K562 (cell line): ENCODE measurements around the gene FAM219A. TPM values are rescaled to one million over a fixed set of nuclear protein-coding genes. Genes with fewer than 3 reads are reported as not detected.

Source experiments
- ATAC-seq: fragments of 200-7000 bp; cut with Tn5 transposase; 3 replicates; pipeline ENCODE4 v1.9.1; 2020; ENCODE audit warnings: moderate library complexity
- BruUV-seq: library from RNA; stranded (reverse); fragments of 400-500 nt; replicated peaks from 2 replicates; lab custom pipeline; 2021; lab: Mats Ljungman, UMichigan
- CTCF ChIA-PET: fragments of 300-600 bp; formaldehyde crosslinking; extraction: SDS; loops from one replicate; lab custom pipeline; 2021; ENCODE audit warnings: low intra/inter-chr PET ratio; lab: Yijun Ruan, JAX
- POLR2A ChIA-PET: fragments of 300-600, 350-650 bp; sonication (Branson Sonifier 250); formaldehyde crosslinking; extraction: SDS; loops from one replicate; lab custom pipeline; 2021; ENCODE audit warnings: antibody characterized with exemption, inconsistent platforms; lab: Yijun Ruan, JAX
- DNase-seq, 4 experiments: peaks; one replicate each; pipeline versions ENCODE4 v3.0.0 to v3.0.0-alpha.2; 2011 to 2018; ENCODE audit warnings: low spot score in 3 of 4, mixed read lengths in 3 of 4; ENCODE audit errors: extremely low read depth in 1 of 4
- FAIRE-seq: peaks from 2 replicates; lab custom pipeline; 2011; peaks lifted over from hg19 to GRCh38; lab: Jason Lieb, UNC
- H2AFZ ChIP-seq: 2 replicates; pipeline ENCODE4 v1.6.0; 2011; ENCODE audit warnings: low read depth, low read length, control low read depth, inconsistent platforms
- H3K27ac ChIP-seq: fragments of 200-600 bp; 3 replicates; pipeline ENCODE4 v1.8.0; 2011; ENCODE audit warnings: low read depth, mild to moderate bottlenecking, control low read depth, inconsistent platforms, low read length, moderate library complexity, mixed read lengths; ENCODE audit errors: extremely low read depth
- H3K27me3 ChIP-seq, 2 experiments: fragments of 300-600 bp in 1 of 2; 2 replicates in 1 of 2; 3 replicates in 1 of 2; pipeline versions ENCODE4 v1.6.0 to v1.8.0; 2011; ENCODE audit warnings: inconsistent platforms in 2 of 2, low read length in 2 of 2, mild to moderate bottlenecking in 1 of 2, mixed read lengths in 1 of 2, moderate library complexity in 1 of 2; ENCODE audit not compliant: control insufficient read depth in 2 of 2, insufficient read depth in 2 of 2
- H3K36me3 ChIP-seq: fragments of 300-600 bp; 3 replicates; pipeline ENCODE4 v1.8.0; 2011; ENCODE audit warnings: mild to moderate bottlenecking, low read length, inconsistent platforms; ENCODE audit not compliant: control insufficient read depth, insufficient read depth
- H3K4me1 ChIP-seq, 2 experiments: fragments of 200-600 bp in 1 of 2; replicated peaks in 1 of 2; 2 replicates in 1 of 2; 3 replicates in 1 of 2; pipeline versions ENCODE4 v1.5.1 to v1.8.0; 2011; ENCODE audit warnings: inconsistent platforms in 2 of 2, low read length in 2 of 2, mild to moderate bottlenecking in 1 of 2, mixed read lengths in 1 of 2, moderate library complexity in 1 of 2; ENCODE audit not compliant: control insufficient read depth in 2 of 2, insufficient read depth in 2 of 2
- H3K4me2 ChIP-seq: 2 replicates; pipeline ENCODE4 v1.6.1; 2011; ENCODE audit warnings: low read length, control low read depth, inconsistent platforms, mixed read lengths; ENCODE audit not compliant: insufficient read depth
- H3K4me3 ChIP-seq: fragments of 200-600 bp; sonication (generic), shearing (Covaris generic); 2 replicates; pipeline ENCODE4 v1.5.1; 2016; ENCODE audit warnings: control low read depth, inconsistent platforms
- H3K79me2 ChIP-seq: fragments of 200-600 bp; 3 replicates; pipeline ENCODE4 v1.8.0; 2011; ENCODE audit warnings: low read length, inconsistent platforms; ENCODE audit not compliant: control insufficient read depth, insufficient read depth
- H3K9ac ChIP-seq, 2 experiments: 2 replicates each; pipeline versions ENCODE4 v1.6.0 to v1.6.1; 2011; ENCODE audit warnings: low read depth in 2 of 2, low read length in 2 of 2, control low read depth in 1 of 2, inconsistent platforms in 1 of 2, mild to moderate bottlenecking in 1 of 2, mixed read lengths in 1 of 2; ENCODE audit not compliant: insufficient read depth in 1 of 2
- H3K9me1 ChIP-seq: one replicate; pipeline ENCODE4 v1.6.0; 2011; ENCODE audit warnings: inconsistent platforms, mild to moderate bottlenecking, low read length, moderate library complexity; ENCODE audit not compliant: control insufficient read depth, insufficient read depth
- H3K9me3 ChIP-seq: replicated peaks from 2 replicates; pipeline ENCODE4 v1.5.1; 2011; ENCODE audit warnings: low read depth, low read length, inconsistent platforms; ENCODE audit not compliant: control insufficient read depth, insufficient read depth
- H4K20me1 ChIP-seq: replicated peaks from 2 replicates; pipeline ENCODE4 v1.6.1; 2011; ENCODE audit warnings: low read length, inconsistent platforms, mixed read lengths; ENCODE audit not compliant: control insufficient read depth, insufficient read depth
- E2F5 ChIP-seq: sonication (generic); formaldehyde crosslinking; IDR thresholded peaks from 2 replicates; pipeline ENCODE4 v1.8.0; 2022; ENCODE audit warnings: mild to moderate bottlenecking, missing genetic modification reagents
- FOSL1 ChIP-seq: fragments of 200-800 bp; sonication (Bioruptor generic); conservative IDR thresholded peaks from 2 replicates; pipeline ENCODE4 v1.6.1; 2016; ENCODE audit warnings: missing genetic modification characterization, missing compliant biosample characterization
- HDAC8 ChIP-seq: fragments of 450-650 bp; IDR thresholded peaks from 2 replicates; pipeline ENCODE4 v1.6.1; 2016; ENCODE audit warnings: mild to moderate bottlenecking, missing genetic modification characterization, moderate library complexity, missing compliant biosample characterization
- HEY1 ChIP-seq: fragments of 250-450 bp; sonication (Bioruptor Pico); IDR thresholded peaks from 2 replicates; pipeline ENCODE4 v1.5.0; 2020; ENCODE audit warnings: mild to moderate bottlenecking, moderate library complexity, borderline replicate concordance
- MCM5 ChIP-seq: fragments of 450-650 bp; IDR thresholded peaks from 2 replicates; pipeline ENCODE4 v1.6.1; 2016; ENCODE audit warnings: low read depth
- POLR3A ChIP-seq: IDR thresholded peaks from 2 replicates; pipeline ENCODE4 v1.6.1; 2011; ENCODE audit warnings: borderline replicate concordance, mild to moderate bottlenecking, moderate library complexity; ENCODE audit not compliant: insufficient read length, insufficient read depth; ENCODE audit errors: extremely low read depth
- ZKSCAN3 ChIP-seq: fragments of 250-450 bp; sonication (Bioruptor Pico); IDR thresholded peaks from 2 replicates; pipeline ENCODE4 v1.4.0; 2020
- ZNF384 ChIP-seq: IDR thresholded peaks from 2 replicates; pipeline ENCODE4 v1.6.1; 2012; ENCODE audit warnings: low read depth, low read length, improper control_type of control experiment
- ZNF75A ChIP-seq: fragments of 450-650 bp; formaldehyde crosslinking; IDR thresholded peaks from 2 replicates; pipeline ENCODE4 v1.4.0; 2020; ENCODE audit warnings: mild to moderate bottlenecking
- WGBS: fragments of 100-300 bp; shearing (Covaris generic); methylation state at CpG from one replicate; pipeline ENCODE4 v1.1.6; 2016; ENCODE audit warnings: low coverage, mixed read lengths; ENCODE audit not compliant: insufficient coverage; ENCODE audit errors: missing lambda C conversion rate; 5-methylcytosine and 5-hydroxymethylcytosine counted together
- in situ Hi-C: fragments of 300-500 bp; cut with MboI; formaldehyde crosslinking; loops from 4 replicates; pipeline ENCODE4 v1.15.0; 2018; ENCODE audit warnings: inconsistent platforms, mixed read lengths
- intact Hi-C: fragments of 100-400 bp; cut with micrococcal nuclease; formaldehyde crosslinking; loops from 2 replicates; pipeline ENCODE4 v1.14.2; 2022
- polyA plus RNA-seq, 8 experiments: library from polyadenylated mRNA; depleted of rRNA in 4 of 8; stranded (reverse) in 5 of 8; unstranded in 3 of 8; fragments of >200 nt; fragmentation: Nextera tagmentation in 2 of 8; fragmentation: Illumina TruSeq in 1 of 8; extraction: Ambion mirVana in 2 of 8; extraction: Trizol in 1 of 8; gene quantifications; 2 replicates each; pipeline versions ENCODE4 v1.2.1 to v1.2.3, GENCODE V29; 2011 to 2014; ENCODE audit warnings: inconsistent platforms in 1 of 8, missing spikeins in 1 of 8
- total RNA-seq, 7 experiments: library from RNA; depleted of rRNA in 6 of 7; stranded (reverse); fragments of >200 nt in 6 of 7; fragmentation: Illumina TruSeq in 2 of 7; extraction: Trizol in 2 of 7; gene quantifications; 2 replicates each; pipeline versions ENCODE4 v1.2.1 to v1.2.3, GENCODE V29; 2011 to 2021; ENCODE audit warnings: low replicate concordance in 1 of 7

Gene FAM219A
- total and polyA plus RNA-seq, 9 of the 15 experiments (the other 6 are each of a cell fraction or from before 2014, with no cell fraction given) = 0.63 to 8.6 (median 2.9) TPM

GRCh38 chr9:34408173-34408572 lies 50.2 kb downstream of the FAM219A start:
- Histone ChIP-seq H2AFZ (no peak overlapping the region), H3K9me3 (no peaks in the 10 kb centered on the region)
- TF ChIP-seq ZNF384 = no peak
- TF ChIP-seq POLR3A = no peak
- TF ChIP-seq E2F5 (CRISPR knock-in tag) = no peak
- TF ChIP-seq FOSL1 = no peak
- no peak for TF ChIP-seq MCM5
- TF ChIP-seq ZNF75A (CRISPR knock-in tag) = no peak
- TF ChIP-seq ZKSCAN3 (CRISPR knock-in tag) = no peak
- no peak for TF ChIP-seq HDAC8 (tag)
- no peak for TF ChIP-seq HEY1
- TF ChIP-seq, all 486 proteins: peak for 0
- in situ Hi-C loops = loop anchor here (10.0 kb wide), 1 partner anchor 197 kb away; no protein-coding TSS in a partner anchor
- H3K4me2 ChIP-seq = no peak overlapping the region
- no peaks in the 10 kb centered on the region for H3K4me1 ChIP-seq
- no TSS peak for BruUV-seq
- no peak overlapping the region for H3K9ac ChIP-seq
- DNase-seq = no peak
- H3K36me3 ChIP-seq = no peaks in the 10 kb centered on the region; the same call in 2 of the 3 replicates
- WGBS = 27% methylated on average over 1 of the region's 1 CpG
- FAIRE-seq = no peak
- POLR2A ChIA-PET = no interaction called here
- H3K27ac ChIP-seq = no peak overlapping the region
- H3K27me3 ChIP-seq = no peaks in the 10 kb centered on the region
- no peak overlapping the region for H3K4me3 ChIP-seq
- H4K20me1 ChIP-seq = no peaks in the 10 kb centered on the region
- H3K79me2 ChIP-seq = no peaks in the 10 kb centered on the region
- ATAC-seq = no peak
- CTCF ChIA-PET = no interaction called here
- intact Hi-C loops = no loop called here
- no peaks in the 10 kb centered on the region for H3K9me1 ChIP-seq
